ENCODE results near the gene ATP8A2.
"Not testable (repeated sequence)": the region's sequence is repeated elsewhere in the genome, so short reads cannot be mapped to it uniquely, and the experiment has no call there.

The ATP8A2 gene

GRCh38 chr13:25768376-25768775 is 396.6 kb downstream of the ATP8A2 start:
- no peak for DNase-seq (ENCODE audit: low spot score)

GRCh38 chr13:25768838-25769237 is 397.1 kb downstream of the ATP8A2 start:
- no peak for DNase-seq (ENCODE audit: low spot score)

GRCh38 chr13:25770601-25771000 is 398.8 kb downstream of the ATP8A2 start:
- DNase-seq (ENCODE audit: low spot score): no peak

GRCh38 chr13:25771202-25771601 is 399.4 kb downstream of the ATP8A2 start:
- no peak for DNase-seq (ENCODE audit: low spot score)

GRCh38 chr13:25771641-25772478 is 400.1 kb downstream of the ATP8A2 start:
- DNase-seq (ENCODE audit: low spot score): no peak

GRCh38 chr13:25772534-25772933 is 400.8 kb downstream of the ATP8A2 start:
- not testable (repeated sequence) for DNase-seq (ENCODE audit: low spot score)

- not testable (repeated sequence) for DNase-seq (ENCODE audit: low spot score)
Measured at GRCh38 chr13:25774056-25774455, 402.3 kb downstream of the ATP8A2 start.

- no peak for DNase-seq (ENCODE audit: low spot score)
Measured at GRCh38 chr13:25775275-25775674, 403.5 kb downstream of the ATP8A2 start.

- DNase-seq (ENCODE audit: low spot score): peak; percentile 11
Measured at GRCh38 chr13:25775986-25776385, 404.2 kb downstream of the ATP8A2 start.

- no peak for DNase-seq (ENCODE audit: low spot score)
Measured at GRCh38 chr13:25776722-25777121, 404.9 kb downstream of the ATP8A2 start.

GRCh38 chr13:25777509-25777908 is 405.7 kb downstream of the ATP8A2 start:
- DNase-seq (ENCODE audit: low spot score): no peak

GRCh38 chr13:25778365-25778764 is 406.6 kb downstream of the ATP8A2 start:
- no peak for DNase-seq (ENCODE audit: low spot score)

GRCh38 chr13:25778808-25779305 is 407.1 kb downstream of the ATP8A2 start:
- DNase-seq (ENCODE audit: low spot score): no peak

- DNase-seq (ENCODE audit: low spot score): no peak
Measured at GRCh38 chr13:25783076-25783475, 411.3 kb downstream of the ATP8A2 start.

GRCh38 chr13:25783601-25784024 is 411.8 kb downstream of the ATP8A2 start:
- no peak for DNase-seq (ENCODE audit: low spot score)

GRCh38 chr13:25784119-25784518 is 412.3 kb downstream of the ATP8A2 start:
- no peak for DNase-seq (ENCODE audit: low spot score)

GRCh38 chr13:25790137-25790536 is 418.4 kb downstream of the ATP8A2 start:
- DNase-seq (ENCODE audit: low spot score): not testable (repeated sequence)

GRCh38 chr13:25795277-25795676 is 423.5 kb downstream of the ATP8A2 start:
- no peak for DNase-seq (ENCODE audit: low spot score)

- no peak for DNase-seq (ENCODE audit: low spot score)
Measured at GRCh38 chr13:25796474-25796873, 424.7 kb downstream of the ATP8A2 start.

GRCh38 chr13:25798998-25799397 is 427.2 kb downstream of the ATP8A2 start:
- no peak for DNase-seq (ENCODE audit: low spot score)

- no peak for DNase-seq (ENCODE audit: low spot score)
Measured at GRCh38 chr13:25800523-25800922, 428.7 kb downstream of the ATP8A2 start.

GRCh38 chr13:25802579-25802978 is 430.8 kb downstream of the ATP8A2 start:
- DNase-seq (ENCODE audit: low spot score): no peak

GRCh38 chr13:25803641-25804040 is 431.9 kb downstream of the ATP8A2 start:
- no peak for DNase-seq (ENCODE audit: low spot score)

Data from pons (tissue), 1 donor.